GM10266 (cell line): Measurements from ENCODE around the gene CD55.

Source experiments
- DNase-seq: peaks from one replicate; pipeline ENCODE4 v3.0.0; 2012; ENCODE audit errors: extremely low spot score
- TF ChIP-seq, protein P1 (sequence below): IDR thresholded peaks from 2 replicates; pipeline ENCODE4 v1.5.1; 2012; ENCODE audit warnings: mild to moderate bottlenecking, low read depth; ENCODE audit not compliant: control insufficient read depth, insufficient read depth; ENCODE audit errors: missing control alignments

CD55 gene

DNA sequence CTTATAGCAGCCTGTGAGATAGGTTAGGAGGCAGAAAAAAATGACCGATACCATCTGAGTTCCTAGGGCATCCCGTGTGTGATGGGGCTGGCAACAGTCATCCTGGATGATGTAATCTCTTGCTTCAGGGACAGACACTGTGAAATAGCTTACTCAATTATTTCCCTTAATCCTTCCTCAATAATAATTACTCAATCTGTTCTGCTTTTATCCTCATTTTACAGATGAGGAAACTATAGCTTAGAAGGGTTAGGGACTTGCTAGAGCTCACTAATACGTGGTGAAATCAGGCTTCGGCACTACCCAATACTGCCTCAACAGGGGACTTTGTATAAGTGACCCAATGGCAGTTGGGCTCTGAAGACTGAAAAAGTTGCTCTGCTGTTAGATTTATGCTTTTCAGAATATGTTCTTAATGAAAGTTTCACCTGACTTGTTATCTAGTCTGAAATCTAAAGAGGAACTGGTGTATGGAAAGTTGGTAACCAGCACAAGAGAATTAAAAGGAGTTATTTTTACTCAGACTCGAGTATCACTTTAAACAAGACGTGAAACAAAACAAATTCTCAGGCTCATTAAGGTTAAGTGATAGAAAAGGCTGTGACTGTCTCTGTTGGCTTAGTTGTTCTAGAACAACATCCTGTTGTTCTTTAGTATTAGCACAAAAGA lies 14.4 kb downstream of the CD55 start:
- TF ChIP-seq, protein P1, sequence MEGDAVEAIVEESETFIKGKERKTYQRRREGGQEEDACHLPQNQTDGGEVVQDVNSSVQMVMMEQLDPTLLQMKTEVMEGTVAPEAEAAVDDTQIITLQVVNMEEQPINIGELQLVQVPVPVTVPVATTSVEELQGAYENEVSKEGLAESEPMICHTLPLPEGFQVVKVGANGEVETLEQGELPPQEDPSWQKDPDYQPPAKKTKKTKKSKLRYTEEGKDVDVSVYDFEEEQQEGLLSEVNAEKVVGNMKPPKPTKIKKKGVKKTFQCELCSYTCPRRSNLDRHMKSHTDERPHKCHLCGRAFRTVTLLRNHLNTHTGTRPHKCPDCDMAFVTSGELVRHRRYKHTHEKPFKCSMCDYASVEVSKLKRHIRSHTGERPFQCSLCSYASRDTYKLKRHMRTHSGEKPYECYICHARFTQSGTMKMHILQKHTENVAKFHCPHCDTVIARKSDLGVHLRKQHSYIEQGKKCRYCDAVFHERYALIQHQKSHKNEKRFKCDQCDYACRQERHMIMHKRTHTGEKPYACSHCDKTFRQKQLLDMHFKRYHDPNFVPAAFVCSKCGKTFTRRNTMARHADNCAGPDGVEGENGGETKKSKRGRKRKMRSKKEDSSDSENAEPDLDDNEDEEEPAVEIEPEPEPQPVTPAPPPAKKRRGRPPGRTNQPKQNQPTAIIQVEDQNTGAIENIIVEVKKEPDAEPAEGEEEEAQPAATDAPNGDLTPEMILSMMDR = peak; percentile 24
- DNase-seq = peak; percentile 33

DNA sequence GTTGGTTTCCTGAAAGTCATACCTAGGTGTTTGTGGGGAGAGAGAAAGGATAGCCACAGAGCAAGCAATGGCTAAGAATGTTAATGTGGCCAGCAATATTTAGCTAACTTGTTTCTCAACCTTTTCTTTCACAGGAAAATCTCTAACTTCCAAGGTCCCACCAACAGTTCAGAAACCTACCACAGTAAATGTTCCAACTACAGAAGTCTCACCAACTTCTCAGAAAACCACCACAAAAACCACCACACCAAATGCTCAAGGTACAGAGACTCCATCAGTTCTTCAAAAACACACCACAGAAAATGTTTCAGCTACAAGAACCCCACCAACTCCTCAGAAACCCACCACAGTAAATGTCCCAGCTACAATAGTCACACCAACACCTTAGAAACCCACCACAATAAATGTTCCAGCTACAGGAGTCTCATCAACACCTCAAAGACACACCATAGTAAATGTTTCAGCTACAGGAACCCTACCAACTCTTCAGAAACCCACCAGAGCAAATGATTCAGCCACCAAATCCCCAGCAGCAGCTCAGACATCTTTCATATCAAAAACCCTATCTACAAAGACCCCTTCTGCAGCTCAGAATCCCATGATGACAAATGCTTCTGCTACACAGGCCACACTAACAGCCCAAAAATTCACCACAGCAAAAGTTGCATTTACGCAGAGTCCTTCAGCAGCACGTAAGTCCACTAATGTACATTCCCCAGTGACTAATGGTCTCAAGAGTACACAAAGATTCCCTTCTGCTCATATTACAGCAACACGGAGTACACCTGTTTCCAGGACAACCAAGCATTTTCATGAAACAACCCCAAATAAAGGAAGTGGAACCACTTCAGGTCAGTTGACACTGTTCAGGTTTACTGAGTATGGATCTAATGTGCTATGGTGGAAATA lies 15.3 kb downstream of the CD55 start:
- TF ChIP-seq, protein P1 = no peak
- DNase-seq = peak; percentile 48

DNA sequence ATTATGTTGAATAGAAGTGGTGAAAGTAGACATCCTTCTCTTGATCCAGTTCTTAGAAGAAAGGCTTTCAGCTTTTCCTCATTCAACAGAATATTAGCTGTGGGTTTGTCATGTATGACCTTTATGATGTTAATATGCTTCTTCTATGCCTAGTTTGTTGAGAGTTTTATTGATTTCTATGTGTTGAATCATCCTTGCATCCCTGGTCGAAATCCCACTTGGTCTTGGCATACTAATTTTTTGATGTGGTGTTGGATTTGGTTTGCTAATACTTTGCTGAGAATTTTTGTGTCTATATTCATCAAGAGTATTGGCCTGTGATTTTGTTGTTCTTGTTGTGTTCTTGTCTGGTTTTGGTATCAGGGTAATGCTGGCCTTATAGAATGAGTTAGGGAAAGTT lies 20.9 kb downstream of the CD55 start:
- TF ChIP-seq, protein P1 = no peak
- DNase-seq = no peak

DNA sequence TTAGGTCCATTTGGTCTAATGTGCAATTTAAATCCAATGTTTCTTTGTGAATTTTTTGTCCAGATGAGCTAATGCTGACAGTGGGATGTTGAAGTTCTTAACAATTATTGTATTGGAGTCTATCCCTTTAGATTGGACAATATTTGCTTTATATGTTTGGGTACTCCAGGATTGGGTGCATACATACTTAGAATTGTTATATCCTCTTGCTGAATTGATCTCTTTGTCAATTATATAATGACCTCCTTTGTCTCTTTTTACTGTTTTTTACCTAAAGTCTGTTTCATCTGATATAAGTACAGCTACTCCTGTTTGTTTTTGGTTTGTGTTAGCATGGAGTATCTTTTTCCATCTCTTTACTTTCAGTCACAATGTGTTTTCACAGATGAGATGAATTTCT lies 22.2 kb downstream of the CD55 start:
- no peak for DNase-seq
- TF ChIP-seq, protein P1 = no peak

DNA sequence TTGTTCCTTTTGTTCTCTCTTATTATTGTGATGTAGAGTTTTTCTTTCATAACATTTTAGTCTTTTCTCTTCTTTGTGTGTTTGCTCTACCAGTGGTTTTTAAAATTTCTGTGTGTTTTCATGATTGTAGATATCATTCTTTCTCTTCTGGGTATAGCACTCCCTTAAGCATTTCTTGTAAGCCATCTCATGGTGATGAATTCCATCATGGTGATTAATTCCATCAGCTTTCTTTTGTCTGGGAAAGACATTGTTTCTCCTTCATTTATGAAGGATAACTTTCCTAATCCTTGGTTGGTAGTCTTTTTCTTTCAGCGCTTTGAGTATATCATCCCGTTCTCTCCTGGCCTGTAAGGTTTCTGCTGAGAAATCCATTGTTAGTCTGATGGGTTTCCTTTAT lies 22.7 kb downstream of the CD55 start:
- TF ChIP-seq, protein P1 = no peak
- DNase-seq = no peak

DNA sequence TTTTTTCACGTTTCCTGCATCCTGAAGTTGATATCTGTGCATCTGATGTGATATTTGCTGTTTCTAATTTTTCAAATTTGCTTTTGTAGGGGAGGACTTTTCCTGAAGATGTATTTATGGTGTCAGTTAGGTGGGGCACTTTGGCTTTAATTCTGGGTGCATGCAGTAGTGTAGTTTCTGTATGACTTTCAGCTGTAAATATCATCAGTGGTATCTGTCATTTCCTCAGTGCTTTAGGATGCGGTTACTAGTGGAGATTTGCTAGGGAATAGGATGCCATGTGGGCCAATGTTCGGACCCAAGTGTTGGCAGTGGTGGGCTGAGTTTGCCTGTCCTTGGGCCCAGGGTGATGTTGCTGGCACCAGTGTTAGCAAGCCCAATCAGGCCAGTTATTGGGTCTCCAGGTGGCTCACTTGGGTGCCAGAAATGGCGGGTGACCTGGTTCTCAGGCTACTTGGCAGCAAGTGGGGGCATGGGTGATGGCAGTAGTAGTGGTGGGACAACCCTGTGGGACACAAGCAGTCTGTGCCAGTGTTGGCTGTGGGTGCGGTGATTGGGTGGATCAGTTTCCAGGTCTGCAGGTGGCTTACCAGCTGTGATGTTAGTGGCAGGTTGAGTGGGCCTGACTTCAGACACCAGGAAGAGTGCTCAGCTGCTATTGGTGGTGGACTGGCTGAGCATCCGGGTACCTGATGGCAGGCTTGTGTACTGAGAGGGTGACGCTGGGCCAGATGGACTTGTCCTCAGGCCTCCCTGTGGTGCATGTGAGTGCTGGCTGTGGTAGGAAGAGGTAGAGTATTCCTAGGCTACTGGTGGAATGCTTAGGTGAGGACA lies 24.4 kb downstream of the CD55 start:
- TF ChIP-seq, protein P1 = no peak

More for the DNA sequence above, 24.4 kb downstream of the CD55 start:
- no peak for DNase-seq
